ENCODE data around the gene TBCK. TPM values are rescaled to one million over a fixed set of nuclear protein-coding genes. Genes with fewer than 3 reads are reported as not detected.

Gene TBCK
- total RNA-seq, 2 donors from 2014 or later = 15.7 to 18.8 TPM

DNA sequence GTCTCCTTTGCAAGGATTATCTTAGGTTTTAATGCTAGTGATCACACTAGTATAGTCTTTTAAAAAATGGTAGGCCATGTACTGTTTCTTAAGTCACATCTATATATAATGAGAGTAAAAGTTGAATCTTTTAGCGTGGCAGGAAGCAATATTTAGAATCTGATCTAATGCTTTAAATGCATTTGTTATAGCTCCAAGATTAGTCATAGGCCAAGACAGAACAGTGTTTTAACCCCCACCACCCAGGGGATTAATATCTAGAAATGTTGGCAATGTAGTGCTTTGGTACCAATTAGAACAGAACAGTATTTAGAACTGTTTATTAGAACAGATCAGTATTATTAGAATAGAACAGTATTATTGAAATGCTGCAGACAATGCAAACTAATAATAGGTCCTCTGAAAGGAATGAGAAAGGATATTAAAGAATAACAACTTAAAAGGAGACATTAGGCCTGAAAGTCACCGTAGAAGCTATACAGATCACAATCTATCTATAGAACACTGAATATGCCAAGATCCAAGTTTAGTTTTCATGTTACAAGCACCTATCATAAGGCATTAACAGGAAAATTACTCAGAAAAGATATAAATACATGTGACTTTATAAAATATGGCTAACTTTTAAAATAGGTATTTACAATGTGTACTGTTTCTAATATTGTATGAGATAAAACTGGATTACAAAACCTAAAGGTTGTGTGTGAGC, 274.6 kb downstream of the TBCK start:
- no peak for DNase-seq (ENCODE audit: low spot score)

DNA sequence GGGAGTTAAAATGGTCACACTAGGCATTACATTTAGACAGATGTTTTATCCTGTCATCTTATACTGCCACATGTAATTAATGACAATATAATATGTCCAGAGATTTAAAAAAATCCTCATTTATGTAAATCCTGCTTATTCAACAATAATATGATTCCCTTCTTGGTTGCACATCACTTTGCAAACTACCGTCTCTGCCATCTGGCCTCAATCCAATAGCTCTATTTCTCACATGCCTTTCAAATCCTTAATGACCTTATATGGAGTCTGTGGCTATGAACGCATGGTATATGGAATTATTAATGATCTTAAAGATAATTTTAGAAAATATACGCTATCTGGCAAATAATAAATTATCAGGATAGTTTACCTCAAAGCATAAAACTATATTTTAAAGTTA, 276.2 kb downstream of the TBCK start:
- Histone ChIP-seq H3K4me1 (peaks cover 0 to 2% of the 10 kb centered on the region in 2 donors), H3K36me3 (no peaks in the 10 kb centered on the region), H3K4me3 (no peak overlapping the region), H3K27me3 (no peaks in the 10 kb centered on the region), H3K9me3 (no peaks in the 10 kb centered on the region), H3K27ac (no peak overlapping the region)
- no peak for DNase-seq (ENCODE audit: low spot score)
- TF ChIP-seq, protein P1, sequence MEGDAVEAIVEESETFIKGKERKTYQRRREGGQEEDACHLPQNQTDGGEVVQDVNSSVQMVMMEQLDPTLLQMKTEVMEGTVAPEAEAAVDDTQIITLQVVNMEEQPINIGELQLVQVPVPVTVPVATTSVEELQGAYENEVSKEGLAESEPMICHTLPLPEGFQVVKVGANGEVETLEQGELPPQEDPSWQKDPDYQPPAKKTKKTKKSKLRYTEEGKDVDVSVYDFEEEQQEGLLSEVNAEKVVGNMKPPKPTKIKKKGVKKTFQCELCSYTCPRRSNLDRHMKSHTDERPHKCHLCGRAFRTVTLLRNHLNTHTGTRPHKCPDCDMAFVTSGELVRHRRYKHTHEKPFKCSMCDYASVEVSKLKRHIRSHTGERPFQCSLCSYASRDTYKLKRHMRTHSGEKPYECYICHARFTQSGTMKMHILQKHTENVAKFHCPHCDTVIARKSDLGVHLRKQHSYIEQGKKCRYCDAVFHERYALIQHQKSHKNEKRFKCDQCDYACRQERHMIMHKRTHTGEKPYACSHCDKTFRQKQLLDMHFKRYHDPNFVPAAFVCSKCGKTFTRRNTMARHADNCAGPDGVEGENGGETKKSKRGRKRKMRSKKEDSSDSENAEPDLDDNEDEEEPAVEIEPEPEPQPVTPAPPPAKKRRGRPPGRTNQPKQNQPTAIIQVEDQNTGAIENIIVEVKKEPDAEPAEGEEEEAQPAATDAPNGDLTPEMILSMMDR (IDR thresholded peaks at IDR 0.05) = no peak

More for the DNA sequence above, 274.6 kb downstream of the TBCK start:
- no peaks in the 10 kb centered on the region for H3K4me1 ChIP-seq
- TF ChIP-seq, protein P1 (IDR thresholded peaks at IDR 0.05) = no peak
- no peaks in the 10 kb centered on the region for H3K9me3 ChIP-seq
- H3K4me3 ChIP-seq = no peak overlapping the region
- H3K27ac ChIP-seq = no peak overlapping the region
- no peaks in the 10 kb centered on the region for H3K27me3 ChIP-seq
- no peaks in the 10 kb centered on the region for H3K36me3 ChIP-seq

DNA sequence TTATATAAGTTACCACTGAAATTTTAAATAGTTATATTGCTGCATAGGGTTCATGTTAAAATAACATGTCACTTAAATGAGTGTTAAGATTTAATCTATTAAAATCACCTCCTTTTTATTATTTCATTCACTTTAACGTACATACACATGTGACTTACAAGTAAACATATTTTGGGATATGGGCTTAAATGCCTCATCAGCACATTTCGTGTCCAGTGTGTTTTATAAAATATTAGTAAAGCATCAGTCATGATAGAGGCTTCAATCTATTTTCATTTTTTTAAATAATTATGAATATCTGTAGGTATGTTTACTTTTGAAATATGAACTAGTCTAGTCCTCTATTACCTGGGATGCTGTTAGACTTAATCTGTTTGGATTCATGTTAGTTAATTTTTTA, 277.1 kb downstream of the TBCK start:
- Histone ChIP-seq H3K4me3 (no peak overlapping the region), H3K4me1 (peaks cover 0 to 10% of the 10 kb centered on the region in 2 donors), H3K36me3 (no peaks in the 10 kb centered on the region), H3K27me3 (no peaks in the 10 kb centered on the region), H3K9me3 (no peaks in the 10 kb centered on the region), H3K27ac (no peak overlapping the region)
- no peak for DNase-seq (ENCODE audit: low spot score)
- TF ChIP-seq, protein P1 (IDR thresholded peaks at IDR 0.05) = no peak

- peaks cover 0 to 10% of the 10 kb centered on the region in 2 donors for H3K4me1 ChIP-seq
- no peak overlapping the region for H3K27ac ChIP-seq
- no peak overlapping the region for H3K4me3 ChIP-seq
- TF ChIP-seq, protein P1 (IDR thresholded peaks at IDR 0.05) = no peak
- DNase-seq (ENCODE audit: low spot score) = no peak
- no peaks in the 10 kb centered on the region for H3K27me3 ChIP-seq
- H3K36me3 ChIP-seq = no peaks in the 10 kb centered on the region
- no peaks in the 10 kb centered on the region for H3K9me3 ChIP-seq
Measured at GRCh38 chr4:106038012-106038411, 278.0 kb downstream of the TBCK start.

- H3K9me3 ChIP-seq = peaks cover 0 to 2% of the 10 kb centered on the region in 2 donors
- no peak overlapping the region for H3K27ac ChIP-seq
- H3K4me1 ChIP-seq = peaks cover 0 to 10% of the 10 kb centered on the region in 2 donors
- H3K27me3 ChIP-seq = no peaks in the 10 kb centered on the region
- H3K4me3 ChIP-seq = no peak overlapping the region
- H3K36me3 ChIP-seq = no peaks in the 10 kb centered on the region
- TF ChIP-seq, protein P1 (IDR thresholded peaks at IDR 0.05) = no peak
- DNase-seq (ENCODE audit: low spot score) = no peak
Measured at GRCh38 chr4:106036848-106037247, 279.2 kb downstream of the TBCK start.

GRCh38 chr4:106036334-106036733, 279.7 kb downstream of the TBCK start:
- H3K4me1 ChIP-seq = peaks cover 0 to 10% of the 10 kb centered on the region in 2 donors
- H3K36me3 ChIP-seq = no peaks in the 10 kb centered on the region
- no peaks in the 10 kb centered on the region for H3K27me3 ChIP-seq
- H3K4me3 ChIP-seq = no peak overlapping the region
- peaks cover 0 to 7% of the 10 kb centered on the region in 2 donors for H3K9me3 ChIP-seq
- no peak for DNase-seq (ENCODE audit: low spot score)
- H3K27ac ChIP-seq = no peak overlapping the region
- TF ChIP-seq, protein P1 (IDR thresholded peaks at IDR 0.05) = no peak
